ENCODE data around the gene PTPRT.

DNA sequence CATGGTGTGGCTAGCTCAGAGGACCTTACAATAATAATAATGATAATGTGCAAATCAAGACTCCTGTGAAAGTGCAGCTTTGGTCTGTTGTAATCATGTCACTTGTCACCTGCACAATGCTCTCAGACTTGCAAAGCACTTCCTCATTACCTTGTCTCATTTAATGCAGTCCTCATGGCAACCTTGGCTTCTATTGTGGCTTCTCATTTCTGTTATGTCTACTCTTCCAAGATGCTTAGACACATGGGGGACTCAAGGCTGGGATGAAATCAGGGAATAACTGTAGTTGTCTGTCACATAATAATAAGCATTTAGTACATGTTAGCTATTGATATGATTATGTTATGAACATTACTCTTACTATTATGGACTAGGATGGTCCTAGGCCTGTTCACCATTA, 484.2 kb downstream of the PTPRT start:
- TF ChIP-seq, protein P1, sequence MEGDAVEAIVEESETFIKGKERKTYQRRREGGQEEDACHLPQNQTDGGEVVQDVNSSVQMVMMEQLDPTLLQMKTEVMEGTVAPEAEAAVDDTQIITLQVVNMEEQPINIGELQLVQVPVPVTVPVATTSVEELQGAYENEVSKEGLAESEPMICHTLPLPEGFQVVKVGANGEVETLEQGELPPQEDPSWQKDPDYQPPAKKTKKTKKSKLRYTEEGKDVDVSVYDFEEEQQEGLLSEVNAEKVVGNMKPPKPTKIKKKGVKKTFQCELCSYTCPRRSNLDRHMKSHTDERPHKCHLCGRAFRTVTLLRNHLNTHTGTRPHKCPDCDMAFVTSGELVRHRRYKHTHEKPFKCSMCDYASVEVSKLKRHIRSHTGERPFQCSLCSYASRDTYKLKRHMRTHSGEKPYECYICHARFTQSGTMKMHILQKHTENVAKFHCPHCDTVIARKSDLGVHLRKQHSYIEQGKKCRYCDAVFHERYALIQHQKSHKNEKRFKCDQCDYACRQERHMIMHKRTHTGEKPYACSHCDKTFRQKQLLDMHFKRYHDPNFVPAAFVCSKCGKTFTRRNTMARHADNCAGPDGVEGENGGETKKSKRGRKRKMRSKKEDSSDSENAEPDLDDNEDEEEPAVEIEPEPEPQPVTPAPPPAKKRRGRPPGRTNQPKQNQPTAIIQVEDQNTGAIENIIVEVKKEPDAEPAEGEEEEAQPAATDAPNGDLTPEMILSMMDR (IDR thresholded peaks at IDR 0.05), result no peak
- no peak for TF ChIP-seq POLR2A (IDR thresholded peaks at IDR 0.05)

Measured in Peyer's patch (tissue), 4 donors.